NB4 (cell line): ENCODE measurements around the gene ARHGEF12.

Experiments used
- DNase-seq: peaks from one replicate; pipeline ENCODE4 v3.0.0; 2010; ENCODE audit warnings: low read depth
- H3K4me3 ChIP-seq: one replicate; pipeline ENCODE4 v1.5.1; 2011; ENCODE audit warnings: mild to moderate bottlenecking, low read depth, low read length, moderate library complexity
- MYC ChIP-seq: IDR thresholded peaks from 2 replicates; pipeline ENCODE4 v1.6.1; 2011; ENCODE audit warnings: low read depth, low read length
- POLR2A ChIP-seq: IDR thresholded peaks from 2 replicates; pipeline ENCODE4 v1.6.1; 2011; ENCODE audit warnings: mild to moderate bottlenecking; ENCODE audit not compliant: insufficient read length; ENCODE audit errors: extremely low read depth
- TF ChIP-seq, protein P1 (sequence below): IDR thresholded peaks from 2 replicates; pipeline ENCODE4 v1.6.1; 2011; ENCODE audit warnings: low read depth, low read length
- TF ChIP-seq, protein P2 (sequence below): IDR thresholded peaks from one replicate; pipeline ENCODE4 v1.5.1; 2012; ENCODE audit warnings: low read depth, low read length

The ARHGEF12 gene

DNA sequence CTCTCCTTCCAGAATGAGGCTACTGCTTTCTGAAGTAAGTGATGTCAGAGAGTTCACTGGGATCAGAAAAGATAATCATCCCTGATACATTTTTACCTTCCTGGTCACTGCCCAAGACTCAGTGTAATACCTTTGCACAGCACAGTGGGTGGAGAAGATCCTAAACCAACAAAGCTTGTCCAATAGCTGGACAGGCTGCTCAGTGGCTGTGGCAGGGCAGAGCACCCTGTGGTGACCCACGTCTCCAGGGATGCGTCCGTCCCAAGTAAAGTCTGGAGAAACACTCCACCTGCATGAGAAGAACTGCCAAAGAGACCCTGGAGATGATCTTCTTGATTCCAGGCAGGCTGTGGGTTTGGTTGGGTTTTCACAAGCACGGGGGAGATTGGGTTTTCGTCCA is 42.1 kb upstream of the ARHGEF12 start:
- DNase-seq, result no peak
- no peak overlapping the region for H3K4me3 ChIP-seq
- no peak for TF ChIP-seq POLR2A

DNA sequence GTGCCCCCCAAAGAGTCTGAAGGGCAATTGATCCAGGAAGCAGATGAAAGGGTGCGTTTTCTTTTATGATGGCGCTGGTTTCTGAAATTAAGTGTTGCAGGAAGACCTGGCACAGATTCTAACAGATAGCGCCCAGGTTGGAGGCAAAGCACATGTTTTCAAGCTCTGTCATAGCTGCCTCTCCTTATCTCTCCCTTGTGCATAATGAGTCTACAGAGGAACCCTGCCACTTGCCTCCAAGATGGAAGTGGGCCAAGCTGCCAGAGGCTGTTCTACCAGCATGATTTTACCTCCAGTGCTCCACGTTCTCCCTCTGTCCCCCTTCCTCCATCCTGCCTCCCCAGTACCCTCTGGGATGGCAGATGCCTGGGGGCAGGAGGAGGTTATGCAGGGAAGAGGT is 41.1 kb upstream of the ARHGEF12 start:
- no peak overlapping the region for H3K4me3 ChIP-seq
- no peak for DNase-seq
- TF ChIP-seq, protein P1, sequence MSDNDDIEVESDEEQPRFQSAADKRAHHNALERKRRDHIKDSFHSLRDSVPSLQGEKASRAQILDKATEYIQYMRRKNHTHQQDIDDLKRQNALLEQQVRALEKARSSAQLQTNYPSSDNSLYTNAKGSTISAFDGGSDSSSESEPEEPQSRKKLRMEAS, result no peak
- TF ChIP-seq POLR2A, result no peak

DNA sequence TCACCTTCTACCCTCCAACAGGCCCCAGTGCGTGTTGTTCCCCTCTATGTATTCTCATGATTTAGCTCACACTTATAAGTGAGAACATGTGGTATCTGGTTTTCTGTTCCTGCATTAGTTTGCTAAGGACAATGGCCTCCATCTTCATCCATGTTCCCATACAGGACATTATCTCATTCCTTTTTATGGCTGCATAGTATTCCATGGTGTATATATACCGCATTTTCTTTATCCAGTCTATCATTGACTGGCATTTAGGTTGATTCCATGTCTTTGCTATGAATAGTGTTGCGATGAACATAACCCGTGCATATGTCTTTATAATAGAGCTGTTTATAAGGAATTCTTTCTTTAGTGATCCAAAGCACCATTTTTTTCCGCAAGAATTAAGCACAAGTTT is 39.7 kb upstream of the ARHGEF12 start:
- no peak for DNase-seq
- TF ChIP-seq, protein P2, sequence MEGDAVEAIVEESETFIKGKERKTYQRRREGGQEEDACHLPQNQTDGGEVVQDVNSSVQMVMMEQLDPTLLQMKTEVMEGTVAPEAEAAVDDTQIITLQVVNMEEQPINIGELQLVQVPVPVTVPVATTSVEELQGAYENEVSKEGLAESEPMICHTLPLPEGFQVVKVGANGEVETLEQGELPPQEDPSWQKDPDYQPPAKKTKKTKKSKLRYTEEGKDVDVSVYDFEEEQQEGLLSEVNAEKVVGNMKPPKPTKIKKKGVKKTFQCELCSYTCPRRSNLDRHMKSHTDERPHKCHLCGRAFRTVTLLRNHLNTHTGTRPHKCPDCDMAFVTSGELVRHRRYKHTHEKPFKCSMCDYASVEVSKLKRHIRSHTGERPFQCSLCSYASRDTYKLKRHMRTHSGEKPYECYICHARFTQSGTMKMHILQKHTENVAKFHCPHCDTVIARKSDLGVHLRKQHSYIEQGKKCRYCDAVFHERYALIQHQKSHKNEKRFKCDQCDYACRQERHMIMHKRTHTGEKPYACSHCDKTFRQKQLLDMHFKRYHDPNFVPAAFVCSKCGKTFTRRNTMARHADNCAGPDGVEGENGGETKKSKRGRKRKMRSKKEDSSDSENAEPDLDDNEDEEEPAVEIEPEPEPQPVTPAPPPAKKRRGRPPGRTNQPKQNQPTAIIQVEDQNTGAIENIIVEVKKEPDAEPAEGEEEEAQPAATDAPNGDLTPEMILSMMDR, result no peak
- TF ChIP-seq, protein P1, result no peak
- TF ChIP-seq POLR2A (no peak), MYC (no peak)
- no peak overlapping the region for H3K4me3 ChIP-seq

DNA sequence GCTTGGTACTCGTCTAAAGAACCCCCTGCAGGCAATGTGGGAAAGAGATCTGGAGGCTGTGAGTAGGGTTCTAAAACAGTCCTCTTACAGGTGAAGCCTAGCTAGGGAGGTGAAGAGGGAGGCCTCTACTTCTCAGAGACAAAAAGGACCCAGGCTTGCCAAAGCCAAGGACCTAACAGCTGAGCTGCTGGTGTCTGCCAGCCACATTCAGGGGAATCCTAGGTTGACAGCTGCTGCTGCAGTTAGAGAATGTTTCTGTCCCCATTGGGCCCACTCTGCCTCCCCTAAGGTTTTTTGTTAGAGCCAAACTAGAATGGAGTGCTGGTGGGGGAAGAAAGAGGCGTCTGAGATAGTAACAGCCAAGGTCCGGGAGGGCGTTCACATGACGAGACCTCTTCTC is 37.8 kb upstream of the ARHGEF12 start:
- no peak overlapping the region for H3K4me3 ChIP-seq
- TF ChIP-seq, protein P2, result no peak
- TF ChIP-seq POLR2A, result no peak
- no peak for TF ChIP-seq MYC
- TF ChIP-seq, protein P1, result no peak
- no peak for DNase-seq

DNA sequence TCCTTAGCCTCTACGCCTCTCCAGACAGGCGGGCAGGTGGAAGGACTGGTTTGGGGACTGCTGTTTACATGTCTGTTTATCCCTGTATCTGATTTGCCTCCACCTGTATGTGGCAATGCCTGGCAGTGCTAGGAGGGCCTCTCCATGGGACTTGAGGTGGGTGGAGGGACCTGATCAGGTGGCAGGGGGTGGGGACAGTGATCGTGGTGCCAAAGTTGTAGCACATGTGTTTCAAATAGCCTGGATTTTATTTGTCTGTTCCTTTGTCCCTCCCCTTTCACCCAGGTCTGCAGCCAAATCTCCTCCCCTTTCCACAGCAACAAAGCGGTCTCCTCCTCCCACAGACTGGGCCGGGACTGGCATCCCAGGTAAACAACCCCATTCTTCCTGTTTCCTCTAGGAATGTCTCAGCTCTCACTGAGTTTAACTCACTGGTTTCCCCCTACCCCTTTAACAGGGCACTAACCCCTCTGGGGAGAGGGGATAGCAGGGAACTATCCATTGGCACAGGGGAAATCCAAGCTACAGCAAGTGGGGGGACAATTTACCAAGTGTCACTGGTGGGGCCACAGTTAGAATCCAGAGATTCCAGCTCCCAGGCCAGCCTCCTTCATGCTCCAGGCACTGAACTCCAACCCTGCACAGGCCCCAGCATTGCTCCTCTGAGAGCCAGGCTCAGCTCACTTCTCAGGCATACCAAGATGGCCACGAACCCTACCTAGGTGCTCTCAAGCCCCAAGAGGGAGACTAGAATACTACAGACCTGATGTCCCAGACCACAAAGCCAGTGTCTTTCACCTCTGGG is 34.0 kb upstream of the ARHGEF12 start:
- no peak for DNase-seq
- no peak for TF ChIP-seq MYC
- no peak for TF ChIP-seq POLR2A
- TF ChIP-seq, protein P1, result no peak
- TF ChIP-seq, protein P2, result no peak
- no peak overlapping the region for H3K4me3 ChIP-seq

DNA sequence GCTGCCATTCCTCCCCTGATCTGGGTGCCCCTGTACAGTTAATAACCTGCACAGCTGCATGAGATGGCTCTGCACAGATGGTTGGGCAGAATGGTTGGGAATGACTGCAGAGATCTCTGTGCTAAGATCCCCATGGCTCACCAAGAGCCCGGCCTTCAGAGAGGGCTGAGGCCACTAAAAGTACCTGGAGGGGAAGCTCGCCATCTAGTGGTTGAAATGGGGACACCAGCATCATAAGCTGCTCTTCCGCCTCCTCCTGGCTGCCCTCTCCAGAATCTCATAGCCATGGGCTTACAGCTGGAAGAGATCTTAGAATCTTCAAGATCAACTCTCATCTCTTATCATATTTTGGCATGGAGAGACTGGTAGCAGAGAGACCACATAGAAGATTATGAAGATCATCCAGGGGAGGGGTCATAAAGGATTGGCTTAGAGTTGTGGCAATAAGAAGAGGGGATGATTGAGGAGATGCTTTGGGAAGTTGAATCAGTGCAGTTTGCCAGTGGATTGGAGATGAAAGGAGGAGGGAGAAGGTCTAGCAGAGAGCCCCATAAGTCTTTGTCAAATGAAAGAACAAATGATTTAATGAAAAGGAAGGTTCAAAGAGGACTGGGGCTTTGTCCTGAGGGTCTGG is 33.1 kb upstream of the ARHGEF12 start:
- TF ChIP-seq, protein P2, result peak; percentile 98
- TF ChIP-seq, protein P1, result peak; percentile 61; the same call in 1 of the 2 replicates
- TF ChIP-seq POLR2A, result no peak
- TF ChIP-seq MYC, result peak; percentile 35
- no peak overlapping the region for H3K4me3 ChIP-seq
- peak; percentile 81 for DNase-seq
